Cardiac muscle cell (in vitro differentiated cells and primary cell): Measurements from ENCODE around the gene DIDO1. TPM values are rescaled to one million over a fixed set of nuclear protein-coding genes. Genes with fewer than 3 reads are reported as not detected.

Experiments
- DNase-seq, 2 donors: peaks; one replicate each; pipeline versions ENCODE4 v3.0.0 to v3.0.0-alpha.2; 2010 to 2017; ENCODE audit warnings: low read depth in 1 of 2, low spot score in 1 of 2
- H3K27ac ChIP-seq: fragments of 200-600 bp; sonication (generic); 2 replicates; pipeline ENCODE4 v1.5.1; 2016
- H3K27me3 ChIP-seq: fragments of 200-600 bp; sonication (generic); 2 replicates; pipeline ENCODE4 v1.6.0; 2016; ENCODE audit warnings: control low read depth
- H3K36me3 ChIP-seq: fragments of 200-600 bp; sonication (generic); 2 replicates; pipeline ENCODE4 v1.5.1; 2016; ENCODE audit warnings: control low read depth
- H3K4me1 ChIP-seq: fragments of 200-600 bp; sonication (generic); 2 replicates; pipeline ENCODE4 v1.8.1; 2017; ENCODE audit warnings: low read depth, mild to moderate bottlenecking, mixed run types
- H3K4me3 ChIP-seq: fragments of 200-600 bp; sonication (generic); 2 replicates; pipeline ENCODE4 v1.5.1; 2016; ENCODE audit warnings: mild to moderate bottlenecking
- H3K9me3 ChIP-seq: fragments of 200-600 bp; sonication (generic); 2 replicates; pipeline ENCODE4 v1.5.1; 2017; ENCODE audit warnings: low read depth, mild to moderate bottlenecking, control low read depth
- polyA plus RNA-seq: library from polyadenylated mRNA; unstranded; fragments of >200 nt; fragmentation: Nextera tagmentation; extraction: Ambion mirVana; gene quantifications from 2 replicates; pipeline ENCODE4 v1.2.1, GENCODE V29; 2016
- total RNA-seq: library from RNA; depleted of rRNA; stranded (reverse); fragments of >200 nt; gene quantifications from 2 replicates; pipeline ENCODE4 v1.2.3, GENCODE V29; 2016
- TF ChIP-seq, protein P1 (sequence below): IDR thresholded peaks from 2 replicates; pipeline ENCODE4 v1.5.1; 2012; ENCODE audit warnings: low read depth, mild to moderate bottlenecking, low read length

Gene DIDO1
- total and polyA plus RNA-seq, 2 experiments from 2014 or later: 28.3 to 69.2 TPM

DNA sequence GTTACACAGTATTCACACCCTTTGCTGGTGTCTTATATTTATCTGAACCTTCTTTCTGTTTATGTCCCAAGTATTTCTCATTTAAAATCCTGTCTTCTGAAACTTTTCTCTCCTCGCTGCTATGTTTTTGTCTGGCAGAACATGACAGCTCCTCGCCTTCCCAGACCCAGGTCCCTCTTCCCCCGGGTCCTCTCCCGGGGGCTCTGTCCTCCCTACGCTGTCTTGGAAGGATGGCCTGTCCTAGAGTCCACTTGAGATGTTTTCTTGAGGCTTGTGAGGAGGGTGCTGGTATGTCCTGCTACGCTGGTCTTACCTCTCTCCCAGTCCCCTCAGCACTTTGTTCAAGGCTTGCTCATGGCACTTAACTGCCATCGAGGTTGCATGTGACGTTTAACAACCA lies 17.9 kb upstream of the DIDO1 start:
- no peaks in the 10 kb centered on the region for H3K9me3 ChIP-seq
- H3K4me1 ChIP-seq: peaks cover 17% of the 10 kb centered on the region
- no peak for DNase-seq
- no peak overlapping the region for H3K4me3 ChIP-seq
- H3K36me3 ChIP-seq: peaks cover 45% of the 10 kb centered on the region
- no peak overlapping the region for H3K27ac ChIP-seq
- TF ChIP-seq, protein P1, sequence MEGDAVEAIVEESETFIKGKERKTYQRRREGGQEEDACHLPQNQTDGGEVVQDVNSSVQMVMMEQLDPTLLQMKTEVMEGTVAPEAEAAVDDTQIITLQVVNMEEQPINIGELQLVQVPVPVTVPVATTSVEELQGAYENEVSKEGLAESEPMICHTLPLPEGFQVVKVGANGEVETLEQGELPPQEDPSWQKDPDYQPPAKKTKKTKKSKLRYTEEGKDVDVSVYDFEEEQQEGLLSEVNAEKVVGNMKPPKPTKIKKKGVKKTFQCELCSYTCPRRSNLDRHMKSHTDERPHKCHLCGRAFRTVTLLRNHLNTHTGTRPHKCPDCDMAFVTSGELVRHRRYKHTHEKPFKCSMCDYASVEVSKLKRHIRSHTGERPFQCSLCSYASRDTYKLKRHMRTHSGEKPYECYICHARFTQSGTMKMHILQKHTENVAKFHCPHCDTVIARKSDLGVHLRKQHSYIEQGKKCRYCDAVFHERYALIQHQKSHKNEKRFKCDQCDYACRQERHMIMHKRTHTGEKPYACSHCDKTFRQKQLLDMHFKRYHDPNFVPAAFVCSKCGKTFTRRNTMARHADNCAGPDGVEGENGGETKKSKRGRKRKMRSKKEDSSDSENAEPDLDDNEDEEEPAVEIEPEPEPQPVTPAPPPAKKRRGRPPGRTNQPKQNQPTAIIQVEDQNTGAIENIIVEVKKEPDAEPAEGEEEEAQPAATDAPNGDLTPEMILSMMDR: no peak
- H3K27me3 ChIP-seq: no peaks in the 10 kb centered on the region

DNA sequence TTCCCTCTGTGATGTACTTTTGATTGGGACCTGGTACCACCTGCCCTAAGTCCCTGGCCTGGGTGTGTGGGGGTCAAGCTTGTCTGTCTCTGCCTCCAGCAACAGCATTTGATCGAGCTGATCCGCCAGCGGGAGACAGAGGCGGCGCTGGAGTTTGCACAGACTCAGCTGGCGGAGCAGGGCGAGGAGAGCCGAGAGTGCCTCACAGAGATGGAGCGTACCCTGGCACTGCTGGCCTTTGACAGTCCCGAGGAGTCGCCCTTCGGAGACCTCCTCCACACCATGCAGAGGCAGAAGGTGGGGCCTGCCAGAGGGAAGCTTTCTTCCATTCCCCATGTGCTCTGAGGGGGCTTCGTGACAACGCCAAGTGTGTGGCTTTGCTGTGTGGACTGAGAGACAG lies 17.1 kb upstream of the DIDO1 start:
- DNase-seq: no peak
- Histone ChIP-seq H3K27ac (no peak overlapping the region), H3K4me1 (peaks cover 21% of the 10 kb centered on the region), H3K4me3 (no peak overlapping the region), H3K9me3 (no peaks in the 10 kb centered on the region), H3K27me3 (no peaks in the 10 kb centered on the region), H3K36me3 (peaks cover 45% of the 10 kb centered on the region)
- TF ChIP-seq, protein P1: no peak

DNA sequence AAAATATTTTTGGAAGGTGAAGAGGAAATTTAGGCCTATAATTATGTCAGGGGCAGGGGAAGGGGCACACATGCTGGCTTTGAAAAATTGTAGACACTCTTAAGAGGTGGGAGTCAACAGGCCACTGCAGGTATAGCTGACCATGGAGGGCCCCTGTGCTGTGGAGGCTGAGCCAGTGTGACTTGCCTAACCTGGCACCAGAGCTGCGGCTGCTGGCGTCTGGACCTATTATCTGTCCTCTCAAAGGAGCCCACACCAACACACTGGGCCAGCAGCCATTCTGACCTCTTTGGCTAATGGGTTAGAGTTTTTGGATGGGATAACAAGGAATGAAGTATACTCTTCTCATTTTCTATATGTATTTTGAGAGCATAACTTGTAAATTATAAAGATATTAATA lies 16.2 kb upstream of the DIDO1 start:
- Histone ChIP-seq H3K27me3 (no peaks in the 10 kb centered on the region), H3K4me1 (peaks cover 19% of the 10 kb centered on the region), H3K27ac (no peak overlapping the region), H3K4me3 (no peak overlapping the region), H3K9me3 (no peaks in the 10 kb centered on the region), H3K36me3 (peaks cover 38% of the 10 kb centered on the region)
- TF ChIP-seq, protein P1: no peak
- no peak for DNase-seq

DNA sequence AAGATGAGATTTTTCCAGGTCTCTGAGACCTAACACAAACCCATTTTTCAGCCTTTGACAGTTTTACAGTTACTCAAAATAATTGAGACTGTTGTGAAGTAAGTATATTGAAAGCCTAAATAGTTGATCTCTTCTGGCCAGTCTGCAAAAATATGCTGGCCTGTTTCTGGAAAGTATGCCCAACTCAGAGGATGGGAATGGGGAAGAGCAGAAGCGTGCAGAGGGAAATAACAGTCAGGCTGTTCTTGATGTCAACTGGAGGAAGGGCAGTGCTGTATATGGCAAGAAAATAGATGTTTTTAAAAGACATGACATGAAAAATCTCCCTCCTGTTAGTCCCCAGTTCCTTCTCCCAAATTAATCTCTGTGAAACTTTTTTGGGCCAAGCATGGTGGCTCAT lies 15.5 kb upstream of the DIDO1 start:
- H3K36me3 ChIP-seq: peaks cover 38% of the 10 kb centered on the region
- no peak overlapping the region for H3K4me3 ChIP-seq
- H3K27ac ChIP-seq: no peak overlapping the region
- no peaks in the 10 kb centered on the region for H3K9me3 ChIP-seq
- TF ChIP-seq, protein P1: no peak
- H3K4me1 ChIP-seq: peaks cover 12% of the 10 kb centered on the region
- DNase-seq: no peak
- H3K27me3 ChIP-seq: no peaks in the 10 kb centered on the region

DNA sequence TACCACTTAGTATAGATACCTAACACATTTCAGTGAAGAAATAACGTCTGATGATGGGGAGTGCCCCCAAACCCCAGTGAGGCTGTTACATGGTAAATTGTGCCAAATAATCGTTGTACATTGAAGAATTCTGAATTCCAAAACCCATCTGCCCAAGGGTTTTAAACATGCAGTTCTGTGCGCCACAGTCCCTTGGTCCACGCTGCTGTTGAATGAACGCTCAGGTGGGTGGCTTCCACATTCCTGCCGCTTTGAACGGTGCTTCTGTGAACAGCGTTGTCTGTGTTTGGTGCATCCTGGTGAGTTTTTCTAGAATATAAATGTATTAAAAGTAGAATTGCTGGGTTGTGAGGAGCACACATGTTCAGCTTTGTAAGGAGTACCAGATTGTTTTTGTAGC lies 14.6 kb upstream of the DIDO1 start:
- Histone ChIP-seq H3K4me3 (no peak overlapping the region), H3K27ac (no peak overlapping the region), H3K27me3 (no peaks in the 10 kb centered on the region), H3K4me1 (peaks cover 11% of the 10 kb centered on the region), H3K9me3 (no peaks in the 10 kb centered on the region), H3K36me3 (peaks cover 34% of the 10 kb centered on the region)
- TF ChIP-seq, protein P1: no peak
- no peak for DNase-seq
